ENCODE results near the gene ACIN1.

Gene ACIN1

DNA sequence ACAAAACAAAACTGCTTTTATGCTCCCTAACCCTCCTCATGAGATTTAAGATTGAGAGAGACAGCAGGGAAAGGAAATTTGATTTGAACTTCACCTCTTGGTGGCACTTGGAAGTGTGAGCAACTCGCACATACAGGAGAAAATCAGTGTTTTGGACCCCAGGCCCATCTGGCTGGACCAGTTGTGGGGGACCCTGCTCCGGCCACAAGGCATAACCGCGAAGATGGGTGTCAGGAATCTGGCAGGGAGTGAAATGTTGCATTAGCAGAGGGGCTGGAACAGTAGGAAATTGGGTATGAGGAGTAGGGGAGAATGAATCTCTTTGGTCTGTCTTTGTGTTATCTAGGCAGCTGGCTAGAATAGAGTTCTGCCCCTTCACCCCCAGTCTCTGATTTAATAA, 8.6 kb upstream of the ACIN1 start:
- DNase-seq, result no peak

GRCh38 chr14:23102801-23103200, 7.9 kb upstream of the ACIN1 start:
- DNase-seq, result no peak

DNA sequence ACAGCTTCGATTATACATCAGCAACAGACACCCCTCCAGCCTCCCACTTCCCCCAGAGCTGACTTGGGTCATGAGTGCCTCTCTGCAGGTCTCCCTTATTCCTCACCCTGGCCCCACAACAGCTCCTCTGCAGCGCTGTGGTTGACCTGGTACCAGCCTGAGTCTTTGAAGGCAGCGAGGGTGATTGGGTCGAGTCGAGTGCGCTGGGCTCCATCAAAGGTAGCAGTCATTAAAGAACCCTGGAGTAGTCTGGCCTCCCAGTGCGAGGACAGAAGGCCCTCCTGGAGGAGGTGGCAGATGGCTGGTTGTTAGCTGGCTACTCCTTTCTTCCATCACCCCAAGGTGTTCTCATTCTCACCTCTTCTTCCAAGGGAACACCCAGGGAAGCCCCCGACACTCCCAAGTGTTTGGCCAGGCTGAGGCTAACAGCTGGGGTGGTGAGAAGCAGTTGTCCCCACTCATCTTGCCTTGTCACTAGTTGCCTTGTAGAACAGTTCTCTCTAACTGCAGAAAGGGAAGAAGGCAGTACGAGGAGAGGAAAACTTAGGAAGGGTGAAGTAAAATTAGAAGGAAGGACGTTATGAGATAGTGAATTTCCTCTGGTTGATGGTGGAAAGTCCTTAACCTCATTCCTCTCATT, 7.2 kb upstream of the ACIN1 start:
- DNase-seq, result no peak

- DNase-seq, result no peak
Observed at GRCh38 chr14:23101213-23101970, 6.5 kb upstream of the ACIN1 start.

- no peak for DNase-seq
Observed at GRCh38 chr14:23099212-23099861, 4.4 kb upstream of the ACIN1 start.

GRCh38 chr14:23097786-23098185, 2.9 kb upstream of the ACIN1 start:
- DNase-seq, result no peak

DNA sequence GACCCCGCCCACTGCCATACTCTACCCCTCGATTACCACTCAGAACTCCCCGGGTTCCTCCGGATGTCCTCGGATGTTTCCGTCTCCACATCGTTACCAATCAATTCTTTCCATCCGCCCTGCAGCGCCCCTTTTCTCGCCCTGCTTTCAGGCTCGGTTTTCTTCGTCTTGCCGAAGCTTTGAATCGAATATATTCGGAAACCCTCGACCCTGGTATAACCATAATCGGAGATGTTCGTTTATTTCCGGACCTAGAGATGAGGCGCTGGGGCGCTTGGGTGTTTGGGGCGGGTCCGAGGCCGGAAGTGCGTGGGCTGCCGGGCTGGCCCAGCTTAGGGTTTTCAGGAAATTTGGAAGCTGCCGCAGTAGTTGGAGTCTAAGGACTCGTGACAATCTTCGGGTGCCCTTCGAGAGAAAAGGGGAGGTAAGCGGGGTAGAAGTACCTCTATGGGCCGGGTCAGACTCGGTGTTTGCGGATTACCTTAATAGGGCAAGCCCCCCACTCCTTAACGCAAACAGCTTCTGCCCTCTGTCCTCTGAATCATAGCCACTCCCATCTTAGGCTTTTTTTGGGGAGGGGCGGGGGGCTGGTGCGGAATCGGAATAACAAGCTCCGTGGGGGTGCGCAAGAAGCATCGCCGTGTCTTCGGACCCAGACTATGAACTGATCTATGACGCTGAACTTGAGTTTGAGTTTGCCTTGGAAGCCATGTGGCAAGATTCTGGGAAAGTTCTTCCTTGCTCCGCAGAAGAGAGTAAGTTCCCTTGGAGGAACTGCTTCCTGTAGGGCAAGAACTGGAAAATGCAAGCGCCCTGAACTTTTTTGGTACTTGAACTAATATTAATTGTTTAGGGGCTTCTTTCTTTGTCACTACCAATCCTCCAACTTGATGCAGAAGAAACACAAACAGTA, 516 bp upstream of the ACIN1 start, which contains the start of gene C14orf119:
Gene C14orf119, plus strand, starts transcription at position 310 of the 913 bp plus-strand sequence. CDS start 2,154 bp downstream, outside the sequence.
- DNase-seq, result no peak

GRCh38 chr14:23093991-23094665, 808 bp downstream of the ACIN1 start:
- DNase-seq, result no peak

DNA sequence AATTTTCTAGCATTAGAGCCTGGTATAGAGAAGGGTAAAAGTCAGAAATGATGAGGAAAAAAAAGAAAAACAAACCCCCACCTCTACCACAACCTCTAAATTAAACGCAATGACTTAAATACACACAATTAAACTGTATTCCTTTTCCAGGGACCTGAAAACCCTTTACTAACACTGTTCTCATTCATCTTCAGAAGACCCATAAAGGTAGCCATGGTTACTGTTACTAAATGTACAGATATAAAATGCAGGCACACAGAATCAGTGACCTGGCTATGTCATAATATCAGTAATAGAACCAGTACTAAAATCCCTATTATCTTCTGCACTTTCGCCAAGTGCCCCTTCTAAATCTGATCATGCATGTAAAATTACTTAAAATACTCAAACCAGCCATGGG, 1.4 kb downstream of the ACIN1 start:
- no peak for DNase-seq

GRCh38 chr14:23093104-23093503, 1.8 kb downstream of the ACIN1 start:
- no peak for DNase-seq

- no peak for DNase-seq
Observed at GRCh38 chr14:23091294-23092225, 3.4 kb downstream of the ACIN1 start.

- DNase-seq, result no peak
Observed at GRCh38 chr14:23090254-23090636, 4.7 kb downstream of the ACIN1 start.

GRCh38 chr14:23089498-23090253, 5.3 kb downstream of the ACIN1 start:
- no peak for DNase-seq

DNA sequence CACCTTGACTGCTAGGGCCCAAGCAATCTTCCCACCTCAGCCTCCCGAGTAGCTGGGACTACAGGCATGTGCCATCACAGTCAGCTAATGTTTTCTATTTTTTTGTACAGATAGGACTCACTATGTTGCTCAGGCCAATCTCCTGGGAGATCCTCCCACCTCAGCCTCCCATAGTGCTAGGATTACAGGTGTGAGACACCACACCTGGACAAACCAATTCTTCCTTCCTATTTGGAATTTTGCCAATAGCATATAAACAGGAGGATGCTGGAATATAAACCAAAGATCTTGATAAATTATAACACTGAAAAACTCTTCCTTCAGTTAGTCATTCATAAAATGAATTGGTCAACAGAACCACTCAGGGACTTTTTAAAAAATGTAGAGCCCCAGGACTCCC, 8.4 kb downstream of the ACIN1 start:
- no peak for DNase-seq

- no peak for DNase-seq
Observed at GRCh38 chr14:23085458-23085857, 9.5 kb downstream of the ACIN1 start.

- DNase-seq, result no peak
Observed at GRCh38 chr14:23080474-23080873, 14.5 kb downstream of the ACIN1 start.

- no peak for DNase-seq
Observed at GRCh38 chr14:23079716-23080115, 15.2 kb downstream of the ACIN1 start.

GRCh38 chr14:23078692-23079116, 16.2 kb downstream of the ACIN1 start:
- DNase-seq, result no peak

- no peak for DNase-seq
Observed at GRCh38 chr14:23077962-23078361, 17.0 kb downstream of the ACIN1 start.

DNA sequence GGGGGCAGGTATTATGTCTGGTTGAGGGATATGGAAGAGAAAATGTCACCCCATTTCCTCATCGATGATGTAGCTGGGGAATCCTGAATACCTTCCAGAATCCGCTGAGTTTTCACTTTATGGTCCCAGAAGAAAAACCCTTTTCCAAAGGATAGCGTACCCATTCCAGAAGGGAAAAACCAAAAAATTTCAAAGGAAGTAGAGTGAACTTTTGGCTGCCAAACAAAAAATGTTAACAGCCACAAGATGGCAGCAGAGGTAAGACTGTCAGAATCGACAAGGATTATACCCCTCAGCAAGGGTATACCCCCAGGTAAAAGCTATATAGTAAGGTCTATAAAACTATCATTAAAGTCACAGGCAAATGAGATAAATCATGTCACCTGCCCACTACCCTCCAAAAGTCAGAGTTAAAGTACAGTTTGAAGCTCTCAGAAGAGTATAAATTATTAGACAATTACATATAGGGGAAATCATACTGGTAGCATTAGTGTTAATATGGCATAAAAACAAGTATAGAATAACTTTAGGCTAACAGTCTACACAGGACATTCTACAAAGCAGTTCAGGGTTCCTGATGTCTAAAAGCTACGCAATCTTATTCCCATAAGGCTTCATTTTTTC, 18.0 kb downstream of the ACIN1 start:
- no peak for DNase-seq
